Endothelial cell (in vitro differentiated cells): ENCODE measurements around the gene EFHC2. TPM values are rescaled to one million over a fixed set of nuclear protein-coding genes. Genes with fewer than 3 reads are reported as not detected.

Source experiments
- DNase-seq: peaks from one replicate; pipeline ENCODE4 v3.0.0; 2021; ENCODE audit warnings: low spot score
- H3K27ac Mint-ChIP-seq: one replicate; pipeline ENCODE4 v1.8.0; 2021; ENCODE audit warnings: mixed read lengths, inconsistent platforms; ENCODE audit not compliant: unreplicated experiment
- H3K27me3 Mint-ChIP-seq: one replicate; pipeline ENCODE4 v1.8.0; 2021; ENCODE audit warnings: mild to moderate bottlenecking, moderate library complexity, mixed read lengths, inconsistent platforms; ENCODE audit not compliant: unreplicated experiment
- H3K36me3 Mint-ChIP-seq: one replicate; pipeline ENCODE4 v1.8.0; 2021; ENCODE audit warnings: mild to moderate bottlenecking, low read depth, mixed read lengths, inconsistent platforms; ENCODE audit not compliant: unreplicated experiment
- H3K4me1 Mint-ChIP-seq: one replicate; pipeline ENCODE4 v1.8.0; 2021; ENCODE audit warnings: mild to moderate bottlenecking, mixed read lengths, inconsistent platforms; ENCODE audit not compliant: unreplicated experiment
- H3K4me3 Mint-ChIP-seq: one replicate; pipeline ENCODE4 v1.8.0; 2021; ENCODE audit warnings: mild to moderate bottlenecking, mixed read lengths, inconsistent platforms; ENCODE audit not compliant: unreplicated experiment
- H3K9me3 Mint-ChIP-seq: one replicate; pipeline ENCODE4 v1.8.0; 2021; ENCODE audit warnings: mixed read lengths, inconsistent platforms; ENCODE audit not compliant: unreplicated experiment
- total RNA-seq: library from RNA; stranded (reverse); fragmentation: NEBNext Ultra II Directional; extraction: Animal tissue kit (Norgen Biotek cat#: 25700); gene quantifications from one replicate; pipeline ENCODE4 v1.2.1, GENCODE V29; 2021; ENCODE audit not compliant: unreplicated experiment
- TF ChIP-seq, protein P1 (sequence below): fragments of 200-600 bp; sonication (generic); IDR thresholded peaks from one replicate; pipeline ENCODE4 v1.5.0; 2021; ENCODE audit warnings: antibody characterized with exemption; ENCODE audit not compliant: unreplicated experiment

EFHC2 gene
- total RNA-seq, 1 donor from 2014 or later: 0.41 TPM

DNA sequence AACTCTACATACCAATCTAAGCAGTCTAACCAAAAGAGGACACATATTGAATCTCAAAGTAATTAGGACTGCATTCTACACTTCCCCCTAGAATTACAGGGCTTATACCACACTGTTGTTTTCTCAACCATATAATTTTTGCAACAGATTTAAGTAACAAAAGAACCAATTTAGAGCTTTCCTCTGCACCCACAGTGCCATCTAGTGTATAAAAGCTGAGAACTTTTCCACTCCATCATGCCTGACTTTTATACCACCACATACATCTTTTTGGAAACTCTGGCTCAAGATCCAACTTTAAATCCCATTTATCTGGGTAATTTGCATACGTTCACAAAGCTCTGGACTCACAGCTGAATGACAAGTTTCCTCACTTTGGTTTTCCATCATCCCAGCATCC lies 99.5 kb downstream of the EFHC2 start:
- TF ChIP-seq, protein P1, sequence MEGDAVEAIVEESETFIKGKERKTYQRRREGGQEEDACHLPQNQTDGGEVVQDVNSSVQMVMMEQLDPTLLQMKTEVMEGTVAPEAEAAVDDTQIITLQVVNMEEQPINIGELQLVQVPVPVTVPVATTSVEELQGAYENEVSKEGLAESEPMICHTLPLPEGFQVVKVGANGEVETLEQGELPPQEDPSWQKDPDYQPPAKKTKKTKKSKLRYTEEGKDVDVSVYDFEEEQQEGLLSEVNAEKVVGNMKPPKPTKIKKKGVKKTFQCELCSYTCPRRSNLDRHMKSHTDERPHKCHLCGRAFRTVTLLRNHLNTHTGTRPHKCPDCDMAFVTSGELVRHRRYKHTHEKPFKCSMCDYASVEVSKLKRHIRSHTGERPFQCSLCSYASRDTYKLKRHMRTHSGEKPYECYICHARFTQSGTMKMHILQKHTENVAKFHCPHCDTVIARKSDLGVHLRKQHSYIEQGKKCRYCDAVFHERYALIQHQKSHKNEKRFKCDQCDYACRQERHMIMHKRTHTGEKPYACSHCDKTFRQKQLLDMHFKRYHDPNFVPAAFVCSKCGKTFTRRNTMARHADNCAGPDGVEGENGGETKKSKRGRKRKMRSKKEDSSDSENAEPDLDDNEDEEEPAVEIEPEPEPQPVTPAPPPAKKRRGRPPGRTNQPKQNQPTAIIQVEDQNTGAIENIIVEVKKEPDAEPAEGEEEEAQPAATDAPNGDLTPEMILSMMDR: no peak
- H3K36me3 Mint-ChIP-seq: no peaks in the 10 kb centered on the region
- no peak overlapping the region for H3K4me3 Mint-ChIP-seq
- no peak overlapping the region for H3K27ac Mint-ChIP-seq
- no peaks in the 10 kb centered on the region for H3K27me3 Mint-ChIP-seq
- H3K4me1 Mint-ChIP-seq: no peaks in the 10 kb centered on the region
- H3K9me3 Mint-ChIP-seq: no peaks in the 10 kb centered on the region
- no peak for DNase-seq

DNA sequence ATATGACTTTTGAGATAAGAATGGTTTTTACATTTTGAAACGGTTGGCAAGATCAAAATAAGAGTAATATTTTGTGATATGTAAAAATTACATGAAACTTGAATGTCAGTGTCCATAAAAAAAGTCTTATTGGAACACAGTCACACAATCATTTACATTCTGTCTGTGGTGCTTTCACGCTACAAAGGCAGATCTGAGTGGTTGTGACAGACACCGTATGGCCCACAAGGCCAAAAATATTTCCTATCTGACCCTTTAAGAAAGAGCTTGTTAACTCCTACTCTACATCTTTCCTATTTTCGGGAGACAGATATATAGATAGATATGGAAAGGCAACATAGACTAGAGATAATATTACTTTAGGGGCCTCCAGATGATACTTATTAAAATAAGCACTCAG lies 101.9 kb downstream of the EFHC2 start:
- DNase-seq: no peak
- H3K27me3 Mint-ChIP-seq: peaks cover 4% of the 10 kb centered on the region
- H3K4me3 Mint-ChIP-seq: no peak overlapping the region
- no peak overlapping the region for H3K27ac Mint-ChIP-seq
- TF ChIP-seq, protein P1: no peak
- H3K36me3 Mint-ChIP-seq: no peaks in the 10 kb centered on the region
- H3K9me3 Mint-ChIP-seq: no peaks in the 10 kb centered on the region
- H3K4me1 Mint-ChIP-seq: no peaks in the 10 kb centered on the region

DNA sequence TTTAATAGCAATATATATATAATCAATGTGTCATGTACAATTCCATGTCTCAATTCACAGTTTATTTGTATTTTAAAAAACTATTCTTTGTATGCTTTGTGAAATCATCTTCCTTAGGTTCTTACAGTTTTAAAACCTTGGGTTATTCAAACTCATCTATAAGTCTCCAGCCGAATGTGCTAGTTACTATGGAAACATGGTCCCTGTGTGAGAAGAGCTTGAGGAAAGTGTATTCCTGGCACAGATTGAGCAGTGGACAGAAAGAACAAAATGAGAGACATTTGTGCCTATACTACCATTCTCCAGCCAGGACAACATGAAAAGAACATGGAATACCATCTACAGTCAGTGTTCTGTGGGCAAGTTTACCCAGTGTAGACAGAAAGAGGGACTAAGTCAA lies 103.4 kb downstream of the EFHC2 start:
- Mint-ChIP-seq H3K4me3 (no peak overlapping the region), H3K27ac (no peak overlapping the region), H3K9me3 (no peaks in the 10 kb centered on the region), H3K27me3 (peaks cover 4% of the 10 kb centered on the region), H3K36me3 (no peaks in the 10 kb centered on the region), H3K4me1 (no peaks in the 10 kb centered on the region)
- no peak for DNase-seq
- TF ChIP-seq, protein P1: no peak

DNA sequence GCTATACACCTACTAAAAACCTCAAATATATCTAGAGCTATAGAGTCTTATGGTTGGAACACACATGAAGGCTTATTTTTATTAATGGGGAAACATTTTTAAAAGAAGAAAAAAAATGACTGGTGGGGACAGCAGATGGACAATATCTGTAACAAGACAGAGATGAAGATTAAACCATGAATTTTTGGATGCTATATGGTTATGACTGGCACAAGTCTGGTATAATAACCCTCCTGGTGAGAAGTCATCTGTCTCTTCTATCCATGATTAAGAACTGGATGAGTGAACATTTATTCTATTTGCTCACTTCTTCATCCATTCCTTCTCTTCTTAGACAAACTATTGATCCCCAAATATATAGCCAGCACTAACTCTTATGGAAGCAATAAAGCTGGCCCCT lies 104.4 kb downstream of the EFHC2 start:
- TF ChIP-seq, protein P1: no peak
- H3K4me3 Mint-ChIP-seq: no peak overlapping the region
- peaks cover 4% of the 10 kb centered on the region for H3K27me3 Mint-ChIP-seq
- no peaks in the 10 kb centered on the region for H3K36me3 Mint-ChIP-seq
- H3K9me3 Mint-ChIP-seq: no peaks in the 10 kb centered on the region
- H3K4me1 Mint-ChIP-seq: no peaks in the 10 kb centered on the region
- no peak overlapping the region for H3K27ac Mint-ChIP-seq
- DNase-seq: no peak

DNA sequence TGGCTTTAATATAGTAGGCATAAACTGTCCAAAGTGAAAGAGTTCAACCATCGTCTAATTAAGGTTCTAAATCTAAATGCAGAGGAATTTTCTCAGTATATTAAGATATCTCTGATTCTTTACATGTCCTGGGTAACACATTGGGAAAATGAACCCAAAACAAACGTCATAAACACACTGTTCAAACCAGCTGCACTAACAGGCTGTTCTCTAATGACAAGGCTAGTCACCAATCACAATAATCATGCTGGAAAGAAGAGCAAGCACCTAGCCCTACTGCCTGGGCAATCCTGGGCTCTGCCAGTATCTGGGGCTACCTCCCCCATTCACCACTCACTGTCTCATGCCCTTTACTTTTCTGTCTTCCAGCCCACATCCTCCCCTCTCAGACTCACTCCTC lies 107.9 kb downstream of the EFHC2 start:
- H3K4me3 Mint-ChIP-seq: no peak overlapping the region
- H3K4me1 Mint-ChIP-seq: no peaks in the 10 kb centered on the region
- H3K9me3 Mint-ChIP-seq: no peaks in the 10 kb centered on the region
- no peak for DNase-seq
- H3K36me3 Mint-ChIP-seq: no peaks in the 10 kb centered on the region
- TF ChIP-seq, protein P1: no peak
- H3K27ac Mint-ChIP-seq: no peak overlapping the region
- peaks cover 4% of the 10 kb centered on the region for H3K27me3 Mint-ChIP-seq
